ENCODE results near the gene ATP6AP1.

- no peak for TF ChIP-seq POLR2A (IDR thresholded peaks at IDR 0.05)
- no peak for TF ChIP-seq CTCF (IDR thresholded peaks at IDR 0.05)
These were observed 42.0 kb downstream of the ATP6AP1 start for GRCh38 chrX:154470434-154470833.
